PC-9 (cell line): ENCODE results near the gene CYGB.

Experiments used
- EZH2 ChIP-seq: fragments of 200-600 bp; sonication (generic); IDR thresholded peaks from 2 replicates; pipeline ENCODE4 v1.8.0; 2017; ENCODE audit warnings: antibody characterized with exemption, low read depth
- TF ChIP-seq, protein P1 (sequence below): fragments of 200-600 bp; sonication (generic); conservative IDR thresholded peaks from 2 replicates; pipeline ENCODE4 v1.6.1; 2017; ENCODE audit warnings: mixed run types, antibody characterized with exemption, mild to moderate bottlenecking, moderate library complexity

DNA sequence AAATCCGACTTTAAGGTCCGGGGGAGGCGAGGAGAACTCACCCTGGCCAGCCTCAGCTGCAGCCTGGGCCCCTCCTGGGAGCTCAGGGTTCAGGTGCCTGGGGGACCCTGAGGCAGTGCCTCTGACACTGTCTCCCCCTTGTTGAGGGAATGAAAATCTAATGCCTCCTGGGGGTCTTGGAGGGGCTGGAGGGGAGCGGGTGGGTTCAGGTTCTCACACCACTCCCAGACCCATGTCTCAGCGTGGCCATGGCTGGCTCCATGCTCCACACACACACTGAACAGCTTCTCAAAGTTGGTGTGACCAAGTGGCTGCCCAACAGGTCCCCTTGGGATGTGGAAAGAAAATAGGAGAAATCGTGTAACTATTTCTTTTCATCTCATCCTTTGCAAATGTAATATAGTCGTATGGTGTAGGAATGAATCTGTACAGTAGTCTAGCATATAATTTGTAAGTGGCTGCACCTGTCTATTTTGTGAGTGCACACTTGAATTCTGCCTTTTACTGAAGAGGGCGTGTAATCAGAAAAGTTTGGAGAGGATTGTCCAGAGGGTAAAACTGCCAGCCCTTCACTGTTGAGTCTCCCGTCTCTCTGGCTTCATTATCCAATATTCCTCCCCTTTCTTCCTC, 1.5 kb upstream of the CYGB start:
- TF ChIP-seq, protein P1, sequence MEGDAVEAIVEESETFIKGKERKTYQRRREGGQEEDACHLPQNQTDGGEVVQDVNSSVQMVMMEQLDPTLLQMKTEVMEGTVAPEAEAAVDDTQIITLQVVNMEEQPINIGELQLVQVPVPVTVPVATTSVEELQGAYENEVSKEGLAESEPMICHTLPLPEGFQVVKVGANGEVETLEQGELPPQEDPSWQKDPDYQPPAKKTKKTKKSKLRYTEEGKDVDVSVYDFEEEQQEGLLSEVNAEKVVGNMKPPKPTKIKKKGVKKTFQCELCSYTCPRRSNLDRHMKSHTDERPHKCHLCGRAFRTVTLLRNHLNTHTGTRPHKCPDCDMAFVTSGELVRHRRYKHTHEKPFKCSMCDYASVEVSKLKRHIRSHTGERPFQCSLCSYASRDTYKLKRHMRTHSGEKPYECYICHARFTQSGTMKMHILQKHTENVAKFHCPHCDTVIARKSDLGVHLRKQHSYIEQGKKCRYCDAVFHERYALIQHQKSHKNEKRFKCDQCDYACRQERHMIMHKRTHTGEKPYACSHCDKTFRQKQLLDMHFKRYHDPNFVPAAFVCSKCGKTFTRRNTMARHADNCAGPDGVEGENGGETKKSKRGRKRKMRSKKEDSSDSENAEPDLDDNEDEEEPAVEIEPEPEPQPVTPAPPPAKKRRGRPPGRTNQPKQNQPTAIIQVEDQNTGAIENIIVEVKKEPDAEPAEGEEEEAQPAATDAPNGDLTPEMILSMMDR: no peak
- no peak for TF ChIP-seq EZH2
